Activated CD8-positive, alpha-beta memory T cell treated with anti-CD3 and anti-CD28 coated beads, Interleukin-2, amount 50 U/mL, for 1 hour (primary cell): ENCODE results near the gene FAM180B.
"Not testable (repeated sequence)": the region's sequence is repeated elsewhere in the genome, so short reads cannot be mapped to it uniquely, and the experiment has no call there.

ENCODE experiments used
- DNase-seq: peaks from one replicate; pipeline ENCODE4 v3.0.0-alpha.2; 2020; ENCODE audit errors: extremely low read depth

Gene FAM180B, protein sequence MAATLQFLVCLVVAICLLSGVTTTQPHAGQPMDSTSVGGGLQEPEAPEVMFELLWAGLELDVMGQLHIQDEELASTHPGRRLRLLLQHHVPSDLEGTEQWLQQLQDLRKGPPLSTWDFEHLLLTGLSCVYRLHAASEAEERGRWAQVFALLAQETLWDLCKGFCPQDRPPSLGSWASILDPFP

DNA sequence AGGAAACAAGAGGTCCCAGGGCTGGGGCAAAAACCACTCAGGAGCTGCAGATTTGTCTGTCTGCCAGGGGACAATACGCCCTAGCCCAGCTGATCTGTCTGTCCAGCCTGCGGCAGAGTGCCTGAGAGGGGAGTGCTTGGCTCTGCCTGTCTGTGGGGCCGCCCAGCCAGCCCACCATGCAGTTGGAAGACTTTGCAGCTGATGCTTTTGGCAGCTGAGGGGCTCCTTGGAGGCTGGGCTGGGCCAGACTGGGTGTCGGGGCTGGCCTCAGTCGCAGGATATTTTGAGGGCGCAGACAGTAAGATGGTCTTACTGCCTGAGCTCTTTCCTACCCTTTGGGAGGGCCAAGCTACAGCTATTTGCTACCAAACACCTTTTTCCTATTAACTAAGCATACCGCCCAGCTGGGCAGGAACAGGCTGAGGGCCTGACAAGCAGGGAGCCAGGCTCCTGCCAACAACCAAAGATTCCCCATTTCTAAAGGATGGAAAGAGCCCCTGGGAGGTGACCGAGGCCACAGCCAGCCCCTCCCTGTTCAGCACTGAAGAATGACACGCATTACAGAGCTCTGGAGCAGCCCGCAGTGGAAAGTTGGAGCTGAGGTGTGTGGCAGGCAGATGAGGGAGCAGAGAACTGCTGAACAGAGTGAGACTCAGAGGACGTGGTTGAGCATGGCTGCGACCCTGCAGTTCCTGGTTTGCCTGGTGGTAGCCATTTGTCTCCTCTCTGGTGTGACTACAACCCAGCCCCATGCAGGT is at the start of gene FAM180B:
Gene FAM180B (plus strand): TSS at position 581 of the 758 bp plus-strand sequence. CDS start 91 bp downstream, at position 672.
- no peak for DNase-seq

DNA sequence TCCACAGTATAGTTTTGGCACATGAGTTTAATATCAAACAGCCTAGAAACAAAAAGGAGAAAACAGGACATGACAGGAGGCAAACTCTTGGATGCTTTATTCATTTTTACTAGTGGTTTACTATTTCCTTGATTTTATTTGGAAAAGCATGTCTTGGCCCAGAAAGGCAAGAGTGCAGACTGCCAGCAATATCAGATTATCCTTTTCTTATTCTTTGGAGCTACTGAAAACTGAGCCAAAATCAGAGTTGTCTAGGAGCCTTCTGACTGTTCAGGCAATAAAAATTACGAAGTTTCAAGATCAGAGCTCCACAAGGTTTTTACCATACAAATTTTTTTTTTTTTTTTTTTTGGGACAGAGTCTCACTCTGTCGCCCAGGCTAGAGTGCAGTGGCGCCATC is 49.6 kb upstream of the FAM180B start:
- no peak for DNase-seq

DNA sequence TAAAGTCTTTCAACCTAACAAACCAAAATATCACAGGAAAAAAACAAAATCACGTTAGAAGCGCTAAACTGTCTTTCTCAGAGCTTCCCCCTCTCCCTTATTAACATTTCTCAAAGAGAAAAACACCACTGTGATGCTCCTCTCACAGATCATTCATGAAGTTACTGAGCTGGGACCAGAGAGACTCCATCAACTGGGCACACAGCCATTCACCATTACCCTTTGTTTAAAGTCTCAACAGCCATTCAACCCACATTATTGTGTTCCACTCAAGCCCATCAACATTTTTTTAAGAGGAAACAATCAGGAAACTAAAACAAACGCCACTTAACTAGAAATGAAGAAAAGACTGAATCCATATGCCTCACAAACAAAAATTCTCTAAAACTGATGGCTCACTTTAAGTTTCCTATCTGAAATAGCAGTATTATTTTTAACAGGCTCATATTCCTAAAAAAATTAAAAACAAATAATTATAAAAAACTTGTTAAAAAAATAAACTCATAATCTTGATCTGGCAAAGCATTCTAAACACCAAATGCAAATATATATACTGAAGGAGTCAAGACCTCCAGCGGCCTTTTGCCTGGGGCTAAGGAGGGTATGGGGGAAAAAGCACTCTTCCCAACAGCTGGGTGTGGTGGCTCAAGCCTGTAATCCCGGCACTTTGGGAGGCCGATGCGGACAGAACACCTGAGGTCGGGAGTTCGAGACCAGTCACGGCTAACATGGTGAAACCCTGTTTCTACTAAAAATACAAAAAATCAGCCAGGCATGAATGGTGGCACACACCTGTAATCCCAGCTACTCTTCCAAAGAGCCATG is 47.5 kb upstream of the FAM180B start:
- no peak for DNase-seq

DNA sequence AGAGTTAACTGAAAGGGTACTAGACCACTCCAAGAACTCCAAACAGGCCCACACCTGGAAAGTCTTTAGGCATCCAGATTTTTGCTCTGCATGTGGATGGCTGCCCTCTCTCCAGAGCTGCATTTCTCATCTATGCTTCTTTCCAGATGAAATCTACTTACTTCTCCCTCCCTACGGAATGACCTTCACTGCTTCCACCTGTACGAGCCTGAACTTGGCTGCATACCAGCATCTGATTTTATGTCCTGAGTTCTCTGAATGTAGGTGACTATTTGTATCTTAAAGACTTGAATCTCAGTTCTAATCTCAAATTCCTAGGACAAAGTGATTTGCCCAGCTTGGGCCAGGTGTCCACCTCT is 46.8 kb upstream of the FAM180B start:
- DNase-seq: no peak

DNA sequence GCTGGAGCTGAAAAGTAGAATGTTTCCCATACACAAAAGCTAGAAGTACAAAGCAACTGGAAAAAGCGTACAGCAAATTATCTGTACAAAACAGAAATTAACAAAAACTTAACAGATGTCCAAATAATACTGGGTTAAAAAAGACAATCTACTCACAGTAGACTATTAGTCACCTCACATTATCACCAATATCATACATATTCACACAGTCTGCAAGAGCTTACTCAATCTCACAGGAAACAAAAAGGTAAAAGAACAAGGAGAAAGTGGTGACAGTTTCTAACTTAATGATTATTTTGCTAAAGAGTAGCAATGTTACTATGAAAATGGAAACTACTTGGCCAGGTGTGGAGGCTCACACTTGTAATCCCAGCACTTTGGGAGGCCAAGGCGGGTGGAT is 45.4 kb upstream of the FAM180B start:
- DNase-seq: no peak

DNA sequence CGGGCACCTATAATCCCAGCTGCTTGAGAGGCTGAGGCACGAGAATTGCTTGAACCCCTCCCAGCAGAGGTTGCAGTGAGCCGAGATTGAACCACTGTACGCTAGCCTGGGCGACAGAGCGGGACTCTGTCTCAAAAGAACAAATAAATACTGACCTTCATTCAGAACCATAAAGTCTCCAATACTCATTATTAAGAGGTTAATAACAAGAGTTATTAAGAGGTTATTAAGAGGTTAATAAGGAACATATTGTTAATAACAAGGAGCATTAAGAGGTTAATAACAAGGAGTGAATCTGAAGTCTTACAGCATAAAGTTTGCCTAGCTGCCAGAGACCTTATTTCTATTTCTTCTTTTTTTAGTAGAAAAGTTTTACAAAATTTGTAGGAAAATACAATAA is 41.2 kb upstream of the FAM180B start:
- DNase-seq: no peak

DNA sequence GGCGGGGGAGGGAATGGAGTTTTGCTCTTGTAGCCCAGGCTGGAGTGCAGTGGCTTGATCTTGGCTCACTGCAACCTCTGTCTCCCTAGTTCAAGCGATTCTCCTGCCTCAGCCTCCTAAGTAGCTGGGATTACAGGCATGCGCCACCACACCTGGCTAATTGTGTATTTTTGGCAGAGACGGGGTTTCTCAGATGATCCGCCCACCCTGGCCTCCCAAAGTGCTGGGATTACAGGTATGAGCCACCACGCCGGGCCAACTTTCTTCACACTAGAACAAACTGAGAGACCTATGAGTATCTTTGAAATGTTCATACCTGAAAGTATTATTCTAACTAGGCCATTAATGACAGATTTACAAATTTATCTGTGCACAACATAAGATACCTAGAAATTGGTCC is 40.2 kb upstream of the FAM180B start:
- not testable (repeated sequence) for DNase-seq

DNA sequence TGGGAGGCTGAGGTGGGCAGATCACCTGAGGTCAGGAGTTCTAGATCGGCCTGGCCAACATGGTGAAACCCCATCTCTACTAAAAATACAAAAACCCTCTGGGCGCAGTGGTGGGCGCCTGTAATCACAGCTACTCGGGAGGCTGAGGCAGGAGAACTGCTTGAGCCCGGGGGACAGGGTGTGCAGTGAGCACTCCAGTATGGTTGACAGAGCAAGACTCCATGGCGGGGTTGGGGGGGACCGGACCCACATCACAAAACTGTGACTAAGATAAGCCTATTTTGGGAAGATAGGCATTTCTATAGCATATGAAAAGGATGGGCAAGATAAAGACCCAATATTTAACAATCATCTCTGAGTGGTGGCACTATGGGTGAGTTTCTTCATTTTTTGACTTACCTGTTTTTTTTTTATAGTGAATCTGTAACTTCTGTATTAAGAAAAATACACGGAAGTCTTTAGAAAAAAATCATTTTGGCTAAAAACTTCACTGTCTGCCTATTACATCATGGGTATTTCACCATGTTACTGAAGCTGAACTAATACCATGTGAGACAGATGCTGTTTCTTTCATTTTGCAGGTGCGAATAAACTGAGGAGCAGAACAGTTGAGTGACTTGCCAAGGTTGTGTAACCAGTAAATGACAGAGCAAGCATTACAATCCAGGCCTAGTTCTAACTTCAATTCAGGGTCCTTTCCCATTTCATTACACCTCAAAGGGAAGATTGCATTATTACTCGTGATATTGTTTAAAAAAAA is 36.0 kb upstream of the FAM180B start:
- no peak for DNase-seq

DNA sequence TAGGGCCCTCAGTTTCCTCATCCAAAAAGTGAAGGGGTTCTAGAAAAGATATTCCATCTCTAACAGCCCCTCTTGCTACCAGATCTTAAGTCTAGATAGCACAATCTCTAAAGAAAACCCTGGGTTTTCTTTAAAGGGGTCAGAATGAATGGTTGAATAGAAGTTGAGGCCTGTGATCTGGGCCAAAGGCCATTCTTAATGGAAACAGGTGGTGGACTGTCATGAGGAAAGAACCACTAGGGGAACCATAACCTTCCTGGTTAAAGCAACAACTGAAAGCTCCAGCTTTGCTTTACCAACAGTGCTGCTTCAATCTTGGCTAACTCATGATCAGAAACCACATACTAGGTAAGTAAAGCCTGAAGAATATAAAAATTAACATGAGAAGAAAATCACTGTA is 35.4 kb upstream of the FAM180B start:
- no peak for DNase-seq

DNA sequence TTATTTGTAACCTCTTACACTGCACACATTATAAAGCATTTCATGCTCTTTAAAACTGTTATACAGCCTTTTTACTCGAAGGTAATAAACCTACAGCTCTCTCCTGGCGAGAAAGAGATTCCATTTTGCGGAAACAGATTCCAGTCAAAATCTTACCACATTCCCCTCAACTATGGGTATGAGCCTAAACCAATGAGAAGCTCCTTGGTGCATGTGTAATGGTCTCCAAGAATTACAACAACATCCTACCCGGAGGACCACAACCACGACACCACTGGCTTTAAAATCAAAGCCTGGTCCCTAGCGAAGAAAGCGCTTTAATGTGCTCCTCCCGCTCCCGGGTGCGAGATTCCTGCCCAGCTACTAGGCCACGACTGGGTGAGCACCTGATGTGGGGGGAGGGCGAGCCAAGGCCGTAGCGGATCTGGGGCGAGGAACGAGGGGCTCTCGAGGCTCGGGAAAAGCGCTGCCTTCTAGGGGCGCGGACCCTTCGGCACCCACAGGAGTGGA is 34.4 kb upstream of the FAM180B start:
- no peak for DNase-seq

DNA sequence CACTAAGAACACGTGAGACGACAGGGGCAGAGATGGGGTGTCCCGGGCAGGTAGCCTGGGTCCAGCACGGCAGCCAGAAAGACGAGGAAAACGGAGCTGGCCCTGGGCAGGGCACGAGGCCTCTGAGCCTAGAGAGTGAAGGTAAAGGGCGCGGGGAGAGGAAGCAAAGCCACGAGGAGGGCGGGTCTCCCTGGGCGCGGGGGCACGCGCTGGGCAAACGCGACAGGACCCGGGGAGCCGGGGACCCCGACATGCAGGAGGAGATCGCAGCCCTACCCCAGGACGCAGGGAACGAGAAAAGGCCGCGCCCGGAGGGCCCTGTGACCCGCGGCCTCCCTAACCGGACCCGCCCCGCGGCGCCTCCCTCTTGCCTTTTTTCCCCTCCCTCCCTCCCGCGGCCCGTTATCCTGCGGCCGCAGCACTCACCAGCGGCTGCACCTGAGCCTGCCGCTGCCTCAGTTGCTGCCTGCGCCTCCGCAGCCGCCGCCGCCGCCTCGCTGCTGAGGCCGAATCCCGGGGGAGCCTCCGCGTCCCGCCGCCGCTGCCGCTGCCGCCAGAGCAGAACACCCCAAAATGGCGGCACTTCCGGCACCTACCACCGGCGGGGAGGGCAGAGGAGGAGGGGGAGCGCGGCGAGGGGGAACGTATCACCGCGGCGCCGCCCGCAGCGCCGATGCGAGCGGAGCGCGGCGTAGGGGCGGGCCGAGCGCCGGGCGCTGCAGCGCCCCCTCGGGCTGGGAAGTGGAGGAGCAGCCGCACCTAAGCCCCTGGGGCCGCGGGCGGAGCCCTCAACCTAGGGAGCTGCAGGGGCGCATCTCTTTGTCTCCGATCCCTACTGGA is 33.7 kb upstream of the FAM180B start, which contains the start of gene CELF1:
Gene CELF1 (minus strand): TSS at position 567 of the 840 bp plus-strand sequence. CDS start 53,609 bp downstream, outside the sequence.
- DNase-seq: peak; percentile 73

DNA sequence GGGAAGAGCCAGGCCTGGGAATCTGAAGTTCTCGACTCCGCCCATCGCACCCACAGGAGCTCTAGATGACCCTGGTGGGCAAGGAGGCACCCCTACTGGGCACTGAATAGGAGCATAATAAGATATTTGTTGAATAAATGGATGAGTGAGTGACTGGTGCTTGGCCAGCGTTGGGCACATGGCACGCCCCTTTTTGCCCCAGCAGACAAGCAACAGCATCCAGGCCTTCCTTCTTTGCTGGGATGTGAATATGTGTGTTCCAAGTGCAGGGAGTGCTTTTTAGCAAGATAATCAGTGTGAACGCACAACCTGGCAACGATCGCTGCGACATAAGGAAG is 33.1 kb upstream of the FAM180B start:
- no peak for DNase-seq

DNA sequence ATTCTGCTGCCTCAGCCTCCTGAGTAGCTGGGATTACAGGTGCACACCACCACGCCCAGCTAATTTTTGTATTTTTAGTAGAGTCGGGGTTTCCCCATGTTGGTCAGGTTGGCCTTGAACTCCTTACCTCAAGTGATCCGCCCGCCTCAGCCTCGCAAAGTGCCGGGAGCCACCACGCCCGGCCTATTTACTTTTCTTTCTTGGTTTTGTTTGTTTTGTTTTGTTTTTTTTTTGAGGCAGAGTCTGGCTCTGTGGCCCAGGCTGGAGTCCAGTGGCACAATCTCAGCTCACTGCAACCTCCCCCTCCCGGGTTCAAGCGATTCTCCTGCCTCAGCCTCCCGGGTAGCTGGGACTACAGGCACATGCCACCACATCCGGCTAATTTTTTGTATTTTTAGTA is 29.5 kb upstream of the FAM180B start:
- DNase-seq: not testable (repeated sequence)

DNA sequence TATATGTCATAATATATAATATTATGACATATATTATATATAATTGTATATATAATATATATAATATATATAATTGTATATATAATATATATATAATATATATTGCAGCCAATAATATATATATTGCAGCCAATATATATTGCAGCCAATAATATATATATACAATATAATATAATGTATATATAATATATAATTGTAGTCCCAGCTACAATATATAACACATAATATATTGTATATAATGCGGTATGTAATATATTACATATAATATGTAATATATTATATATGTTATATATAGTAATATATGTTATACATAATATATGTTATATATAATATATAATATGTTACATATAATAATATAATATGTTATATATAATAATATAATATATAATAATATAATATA is 27.8 kb upstream of the FAM180B start:
- no peak for DNase-seq

DNA sequence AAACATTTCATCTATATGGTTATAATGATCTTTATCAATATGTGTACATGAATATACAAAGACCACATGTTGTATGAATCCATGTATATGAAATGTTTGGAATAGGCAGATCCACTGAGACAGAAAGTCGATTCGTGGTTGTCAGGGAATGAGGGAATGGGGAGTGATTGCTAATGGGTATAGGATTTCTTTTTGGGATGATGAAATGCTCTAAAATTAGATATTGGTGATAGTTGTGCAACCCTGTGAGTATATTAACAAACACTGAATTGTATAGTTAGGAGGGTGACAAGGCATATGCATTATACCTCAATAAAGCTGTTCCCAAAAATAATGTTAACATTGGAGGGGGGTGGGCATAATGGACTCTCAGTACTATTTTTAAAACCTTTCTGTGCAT is 26.1 kb upstream of the FAM180B start:
- DNase-seq: no peak

DNA sequence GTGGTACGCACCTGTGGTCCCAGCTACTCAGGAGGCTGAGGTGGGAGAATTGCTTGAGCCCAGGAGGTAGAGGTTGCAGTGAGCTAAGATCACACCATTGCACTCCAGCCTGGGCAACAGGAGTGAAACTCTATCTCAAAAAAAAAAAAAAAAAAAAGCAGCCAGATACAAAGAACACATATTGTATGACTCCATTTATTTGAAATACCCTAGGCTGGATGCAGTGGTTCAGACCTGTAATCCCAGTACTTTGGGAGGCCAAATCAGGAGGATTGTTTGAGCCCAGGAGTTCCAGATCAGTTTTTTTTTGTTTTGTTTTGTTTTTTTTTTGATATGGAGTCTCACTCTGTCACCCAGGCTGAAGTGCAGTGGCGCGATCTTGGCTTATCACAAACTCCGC is 24.1 kb upstream of the FAM180B start:
- not testable (repeated sequence) for DNase-seq

DNA sequence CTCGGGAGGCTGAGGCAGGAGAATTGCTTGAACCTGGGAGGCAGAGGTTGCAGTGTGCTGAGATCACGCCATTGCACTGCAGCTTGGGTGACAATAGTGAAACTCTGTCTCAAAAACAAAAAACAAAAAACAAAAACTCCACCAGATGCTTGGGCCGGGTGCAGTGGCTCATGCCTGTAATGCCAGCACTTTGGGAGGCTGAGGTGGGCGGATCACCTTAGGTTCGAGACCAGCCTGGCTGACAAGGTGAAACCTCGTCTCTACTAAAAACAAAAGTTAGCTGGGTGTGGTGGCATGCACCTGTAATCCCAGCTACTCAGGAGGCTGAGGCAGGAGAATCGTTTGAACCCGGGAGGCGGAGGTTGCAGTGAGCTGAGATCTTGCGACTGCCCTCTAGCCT is 22.1 kb upstream of the FAM180B start:
- not testable (repeated sequence) for DNase-seq

DNA sequence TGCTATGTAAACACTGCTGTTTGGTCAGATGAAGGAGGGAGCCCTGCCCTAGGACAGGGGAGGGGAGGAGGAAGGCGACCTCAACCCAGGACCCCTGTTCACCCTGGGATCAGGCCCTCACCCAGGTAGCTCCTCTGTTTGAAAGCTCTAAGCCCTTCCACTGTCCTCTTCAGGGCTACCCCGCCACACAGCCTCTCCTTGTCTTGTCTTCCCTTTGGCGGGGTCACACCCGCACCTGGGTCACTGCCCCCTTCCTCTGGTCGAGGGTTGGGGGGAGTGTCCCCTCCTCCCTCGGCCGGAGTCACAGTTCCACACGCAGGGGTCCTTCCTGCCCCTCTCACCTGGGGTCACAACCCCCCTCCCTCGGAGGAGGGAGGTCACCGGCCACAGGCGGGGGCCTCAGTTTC is 21.5 kb upstream of the FAM180B start:
- DNase-seq: no peak

DNA sequence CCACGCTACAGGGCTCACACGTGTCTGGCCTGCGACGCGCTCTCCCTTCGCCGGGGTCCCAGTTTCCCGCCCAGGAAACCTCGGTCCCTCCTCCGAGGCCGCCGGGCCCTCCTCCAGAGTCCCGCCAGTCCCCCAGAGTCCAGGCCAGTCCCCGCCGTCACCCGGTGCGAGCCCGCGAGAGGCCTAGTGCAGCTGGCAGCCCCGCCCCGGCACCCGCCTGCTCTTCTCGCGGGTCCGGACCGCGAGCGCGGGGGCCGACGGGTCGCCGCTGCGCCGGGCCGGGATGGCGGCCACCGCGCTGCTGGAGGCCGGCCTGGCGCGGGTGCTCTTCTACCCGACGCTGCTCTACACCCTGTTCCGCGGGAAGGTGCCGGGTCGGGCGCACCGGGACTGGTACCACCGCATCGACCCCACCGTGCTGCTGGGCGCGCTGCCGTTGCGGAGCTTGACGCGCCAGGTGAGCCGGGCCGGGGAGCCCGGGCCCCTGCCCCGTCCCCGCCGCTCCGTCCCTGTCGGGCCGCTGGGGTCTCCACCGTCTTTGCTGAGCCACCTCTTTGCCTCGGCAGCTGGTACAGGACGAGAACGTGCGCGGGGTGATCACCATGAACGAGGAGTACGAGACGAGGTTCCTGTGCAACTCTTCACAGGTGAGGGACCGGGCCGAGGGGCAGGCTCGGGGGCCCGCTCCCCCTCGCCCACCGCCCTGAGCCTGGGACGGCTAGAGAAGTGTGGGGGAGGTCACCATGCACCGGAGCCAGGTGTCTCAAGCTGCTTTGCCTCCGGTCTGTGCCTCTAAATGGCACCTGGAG is 20.9 kb upstream of the FAM180B start, which contains the start of gene PTPMT1:
Gene PTPMT1 (plus strand): TSS at position 260 of the 809 bp plus-strand sequence. CDS start 24 bp downstream, at position 284.
- no peak for DNase-seq

DNA sequence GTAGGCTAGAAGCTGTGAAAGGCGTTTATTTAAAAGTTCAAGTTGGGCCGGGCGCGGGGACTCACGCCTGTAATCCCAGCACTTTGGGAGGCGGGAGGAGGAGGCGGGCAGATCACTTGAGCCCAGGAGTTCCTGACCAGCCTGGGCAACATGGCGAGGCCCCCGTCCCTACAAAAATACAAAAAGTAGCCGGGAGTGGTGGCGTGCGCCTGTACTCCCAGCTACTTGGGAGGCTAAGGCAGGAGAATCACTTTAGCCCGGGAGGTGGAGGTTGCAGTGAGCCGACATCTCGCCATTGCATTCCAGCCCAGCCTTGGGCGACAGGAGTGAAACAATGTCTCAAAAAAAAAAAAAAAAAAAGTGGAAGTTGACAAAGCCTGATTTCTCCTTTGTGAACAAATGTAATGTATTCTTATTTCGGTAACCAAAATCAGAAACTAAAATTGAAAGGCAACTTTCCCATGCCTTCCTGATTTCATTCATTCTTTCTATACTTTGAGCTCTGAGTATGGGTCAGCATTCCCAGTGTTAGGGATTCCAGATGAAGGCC is 20.3 kb upstream of the FAM180B start:
- DNase-seq: no peak
